Activated naive CD4-positive, alpha-beta T cell treated with anti-CD3 and anti-CD28 coated beads, Interleukin-2, amount 50 U/mL, for 72 hours (primary cell): ENCODE results near the gene TCEAL3. TPM values are rescaled to one million over a fixed set of nuclear protein-coding genes. Genes with fewer than 3 reads are reported as not detected.
A peak's percentile ranks its signal among the peaks of the same experiment; 100 is the strongest.
"Not testable (repeated sequence)": the region's sequence is repeated elsewhere in the genome, so short reads cannot be mapped to it uniquely, and the experiment has no call there.

Source experiments
- ATAC-seq, 2 donors: fragments of 150-1000 bp; cut with Tn5 transposase; 2 replicates each; pipeline ENCODE4 v1.10.0; 2021; ENCODE audit warnings: mild to moderate bottlenecking in 2 of 2, moderate library complexity in 2 of 2
- DNase-seq, 2 donors: peaks; one replicate each; pipeline ENCODE4 v3.0.0; 2021 to 2022; ENCODE audit warnings: low spot score in 2 of 2
- H3K27ac Mint-ChIP-seq, 2 donors: one replicate each; pipeline ENCODE4 v1.8.0; 2022; ENCODE audit warnings: mild to moderate bottlenecking in 2 of 2, mixed read lengths in 2 of 2
- H3K36me3 Mint-ChIP-seq, 2 donors: one replicate each; pipeline ENCODE4 v1.8.0; 2022; ENCODE audit warnings: mixed read lengths in 2 of 2
- H3K9me3 Mint-ChIP-seq, 2 donors: one replicate each; pipeline ENCODE4 v1.8.0; 2022; ENCODE audit warnings: mixed read lengths in 2 of 2
- total RNA-seq, 2 donors: library from RNA; stranded (reverse); gene quantifications; one replicate each; pipeline ENCODE4 v1.2.3, GENCODE V29; 2022

The TCEAL3 gene, protein sequence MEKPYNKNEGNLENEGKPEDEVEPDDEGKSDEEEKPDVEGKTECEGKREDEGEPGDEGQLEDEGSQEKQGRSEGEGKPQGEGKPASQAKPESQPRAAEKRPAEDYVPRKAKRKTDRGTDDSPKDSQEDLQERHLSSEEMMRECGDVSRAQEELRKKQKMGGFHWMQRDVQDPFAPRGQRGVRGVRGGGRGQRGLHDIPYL
- total RNA-seq, result 1 to 10 TPM; 4.8 to 8.7 TPM

GRCh38 chrX:103607364-103608305, at the start of gene TCEAL3:
Gene TCEAL3 (plus strand): TSS chrX:103607963. CDS start chrX:103609065, 1,102 bp downstream.
- Mint-ChIP-seq H3K27ac (peak within 1 kb of the TSS; percentile 57 to 88), H3K9me3 (no peaks in the 10 kb centered on the region), H3K36me3 (no peaks in the 10 kb centered on the region)
- ATAC-seq (peak; percentile 76 to 87), DNase-seq (peak; percentile 4 to 56)

DNA sequence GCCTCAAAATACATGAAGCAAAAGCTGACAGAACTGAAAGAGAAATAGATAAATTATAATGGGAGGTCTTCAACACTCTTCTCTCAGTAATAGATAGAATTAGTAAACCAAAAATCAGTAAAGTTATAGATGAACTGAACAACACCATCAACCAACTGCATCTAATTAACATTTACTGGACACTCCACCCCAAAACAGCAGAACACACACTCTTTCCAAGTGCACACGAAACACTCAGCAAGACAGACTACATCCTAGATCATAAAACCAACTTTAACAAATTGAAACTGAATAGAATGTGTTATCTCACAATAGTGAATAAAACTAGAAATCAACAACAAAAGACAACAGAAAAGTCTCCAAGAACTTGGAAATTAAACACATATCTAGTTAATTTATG, 47.5 kb upstream of the TCEAL3 start:
- no peak for DNase-seq
- no peaks in the 10 kb centered on the region for H3K9me3 Mint-ChIP-seq
- no peak for ATAC-seq
- no peak overlapping the region for H3K27ac Mint-ChIP-seq
- H3K36me3 Mint-ChIP-seq, result no peaks in the 10 kb centered on the region

- ATAC-seq (no peak), DNase-seq (no peak)
- no peak overlapping the region for H3K27ac Mint-ChIP-seq
- no peaks in the 10 kb centered on the region for H3K9me3 Mint-ChIP-seq
- H3K36me3 Mint-ChIP-seq, result no peaks in the 10 kb centered on the region
Measured at GRCh38 chrX:103562801-103563200, 45.0 kb upstream of the TCEAL3 start.

GRCh38 chrX:103565197-103565596, 42.6 kb upstream of the TCEAL3 start:
- H3K27ac Mint-ChIP-seq, result no peak overlapping the region
- no peak for ATAC-seq

GRCh38 chrX:103565752-103566151, 42.0 kb upstream of the TCEAL3 start:
- H3K27ac Mint-ChIP-seq, result no peak overlapping the region
- no peaks in the 10 kb centered on the region for H3K36me3 Mint-ChIP-seq
- no peaks in the 10 kb centered on the region for H3K9me3 Mint-ChIP-seq
- DNase-seq (no peak), ATAC-seq (no peak)

More at GRCh38 chrX:103565197-103565596, 42.6 kb upstream of the TCEAL3 start:
- Mint-ChIP-seq H3K9me3 (no peaks in the 10 kb centered on the region), H3K36me3 (no peaks in the 10 kb centered on the region)
- no peak for DNase-seq

DNA sequence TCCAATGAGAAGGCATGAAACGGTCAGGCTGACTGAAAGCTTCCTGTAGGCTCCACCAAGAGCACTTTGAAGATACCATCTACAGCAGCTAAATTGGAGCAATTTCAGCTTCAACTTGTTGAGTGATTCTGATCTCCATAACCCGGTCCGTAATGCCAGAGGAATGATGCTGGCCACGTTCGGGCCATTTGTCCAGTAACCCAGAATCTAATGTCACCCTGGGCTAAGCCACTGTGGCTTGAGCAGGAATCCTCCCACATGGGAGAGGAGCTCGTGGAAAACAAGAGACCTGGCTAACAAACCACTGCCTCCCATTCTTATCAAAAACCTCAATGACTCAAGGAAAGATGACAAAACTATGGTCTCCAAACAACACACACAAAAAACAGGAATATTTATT, 36.6 kb upstream of the TCEAL3 start:
- Mint-ChIP-seq H3K9me3 (no peaks in the 10 kb centered on the region), H3K27ac (no peak overlapping the region), H3K36me3 (no peaks in the 10 kb centered on the region)
- no peak for DNase-seq
- ATAC-seq, result no peak

GRCh38 chrX:103571726-103572125, 36.0 kb upstream of the TCEAL3 start:
- no peaks in the 10 kb centered on the region for H3K36me3 Mint-ChIP-seq
- ATAC-seq, result no peak
- H3K9me3 Mint-ChIP-seq, result no peaks in the 10 kb centered on the region
- H3K27ac Mint-ChIP-seq, result no peak overlapping the region
- no peak for DNase-seq

DNA sequence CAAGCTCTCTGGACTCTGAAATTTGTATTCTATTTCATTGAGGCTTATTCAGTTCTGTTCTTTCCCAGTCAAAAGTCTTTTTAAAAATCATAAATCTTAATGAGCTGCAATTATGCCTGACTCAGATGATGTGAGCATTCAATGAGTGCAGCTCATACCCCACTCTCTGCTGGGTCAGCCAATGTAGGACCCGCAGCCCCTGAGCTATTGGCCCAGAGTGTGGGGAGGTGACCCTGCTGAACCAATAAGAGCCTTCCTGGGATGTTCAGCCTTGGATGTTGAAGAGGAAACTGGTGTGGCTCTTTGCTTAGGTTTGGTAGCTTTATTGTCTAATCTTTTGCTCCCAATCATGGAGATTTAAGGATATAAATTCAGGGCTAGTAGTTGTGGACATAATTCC, 34.6 kb upstream of the TCEAL3 start:
- ATAC-seq (no peak), DNase-seq (no peak)
- Mint-ChIP-seq H3K9me3 (no peaks in the 10 kb centered on the region), H3K36me3 (no peaks in the 10 kb centered on the region), H3K27ac (no peak overlapping the region)

- no peaks in the 10 kb centered on the region for H3K9me3 Mint-ChIP-seq
- no peak overlapping the region for H3K27ac Mint-ChIP-seq
- no peak for DNase-seq
- ATAC-seq, result no peak
- H3K36me3 Mint-ChIP-seq, result peaks cover 0 to 11% of the 10 kb centered on the region in 2 donors
Measured at GRCh38 chrX:103584596-103584995, 23.2 kb upstream of the TCEAL3 start.

DNA sequence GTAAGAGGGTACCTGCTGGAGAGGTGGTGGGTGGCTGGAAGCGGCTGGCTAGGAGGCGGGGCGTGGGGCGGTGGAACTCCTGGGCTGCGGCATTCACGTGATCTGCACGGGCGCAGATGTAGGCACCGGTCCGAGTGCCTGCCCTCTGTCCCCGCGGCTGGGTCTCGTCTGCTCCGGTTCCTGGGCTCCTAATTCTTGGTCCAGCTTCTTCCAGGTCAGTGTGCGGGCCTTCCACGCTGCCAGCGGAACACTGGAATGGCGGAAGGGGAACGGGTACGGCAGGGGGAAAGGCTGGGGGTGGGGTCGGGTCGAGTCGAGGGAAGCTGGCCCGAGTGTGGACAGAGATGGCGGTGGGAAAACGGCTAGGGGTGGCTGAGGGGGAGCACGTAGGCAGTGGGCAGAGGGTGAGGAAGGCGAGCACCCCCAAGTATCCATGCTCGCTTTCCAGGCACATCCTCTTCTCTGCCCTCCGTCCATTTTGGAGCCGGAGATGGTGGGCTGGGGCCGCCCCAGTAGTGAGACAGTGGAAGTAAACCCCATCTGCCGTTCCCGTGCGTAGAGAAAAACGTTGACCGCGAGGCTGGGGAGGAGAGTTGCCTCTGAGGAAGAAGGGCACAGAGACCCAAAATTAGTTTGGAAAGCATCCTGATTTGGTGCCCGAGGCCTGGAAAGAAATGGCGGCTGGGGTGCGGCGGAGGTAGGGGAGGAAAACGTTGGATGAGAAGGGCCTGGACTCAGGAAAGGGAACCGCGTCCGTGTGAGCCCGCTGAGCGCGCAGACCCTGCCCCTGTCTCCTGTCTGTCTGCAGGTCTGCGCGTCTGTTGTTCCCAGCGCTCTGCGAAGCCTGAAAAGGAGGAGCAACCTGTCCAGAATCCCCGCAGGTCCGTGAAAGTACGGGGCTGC, 22.1 kb upstream of the TCEAL3 start, which contains the start of gene TCEAL4:
TSS of gene TCEAL4 (plus strand) at position 105 of the 903 bp plus-strand sequence. CDS start 1,161 bp downstream, outside the sequence.
- ATAC-seq, result peak; percentile 80 to 96
- peak in 1 of 2 donors; percentile 20 for DNase-seq
- no peaks in the 10 kb centered on the region for H3K9me3 Mint-ChIP-seq
- H3K36me3 Mint-ChIP-seq, result peaks cover 0 to 11% of the 10 kb centered on the region in 2 donors
- H3K27ac Mint-ChIP-seq, result peak within 1 kb of the TSS; percentile 83 to 91

DNA sequence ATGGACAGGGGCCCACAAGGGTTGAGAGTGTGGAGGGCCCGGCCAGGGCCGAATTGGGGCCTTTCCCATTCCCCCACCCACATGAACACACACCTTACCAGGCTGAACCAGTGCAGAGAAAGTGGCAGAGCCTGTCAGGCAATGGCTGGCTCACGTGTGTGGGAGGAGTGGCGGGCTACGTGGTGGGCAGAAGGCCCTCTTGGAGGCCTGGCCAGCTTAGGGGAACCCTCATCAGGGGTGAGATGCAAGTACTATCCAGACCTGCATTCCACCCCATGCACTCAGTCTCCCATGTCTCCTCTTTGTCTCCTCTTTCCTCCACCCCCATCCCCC, 21.5 kb upstream of the TCEAL3 start:
- no peak for DNase-seq
- H3K27ac Mint-ChIP-seq, result peak overlapping the region; percentile 83 to 84
- peaks cover 0 to 11% of the 10 kb centered on the region in 2 donors for H3K36me3 Mint-ChIP-seq
- ATAC-seq, result peak; percentile 14 to 34
- H3K9me3 Mint-ChIP-seq, result no peaks in the 10 kb centered on the region

- ATAC-seq (no peak), DNase-seq (no peak)
- H3K27ac Mint-ChIP-seq, result peak overlapping the region; percentile 70 to 83
- no peaks in the 10 kb centered on the region for H3K9me3 Mint-ChIP-seq
- H3K36me3 Mint-ChIP-seq, result peaks cover 0 to 11% of the 10 kb centered on the region in 2 donors
Measured at GRCh38 chrX:103586659-103587058, 21.1 kb upstream of the TCEAL3 start.

DNA sequence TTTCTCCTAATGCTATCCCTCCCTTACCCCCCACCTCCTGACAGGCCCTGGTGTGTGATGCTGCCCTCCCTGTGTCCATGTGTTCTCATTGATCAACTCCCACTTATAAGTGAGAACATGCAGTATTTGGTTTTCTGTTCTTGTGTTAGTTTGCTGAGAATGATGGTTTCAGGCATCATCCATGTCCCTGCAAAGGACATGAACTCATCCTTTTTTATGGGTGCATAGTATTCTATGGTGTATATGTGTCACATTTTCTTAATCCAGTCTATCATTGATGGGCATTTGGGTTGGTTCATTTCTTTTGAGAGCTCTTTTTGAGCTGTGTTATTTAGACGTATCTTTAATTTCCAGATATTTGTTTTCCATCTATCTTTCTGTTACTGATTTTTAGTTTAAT, 15.5 kb upstream of the TCEAL3 start:
- H3K36me3 Mint-ChIP-seq, ATAC-seq, DNase-seq, H3K9me3 Mint-ChIP-seq, H3K27ac Mint-ChIP-seq: not testable (repeated sequence)

DNA sequence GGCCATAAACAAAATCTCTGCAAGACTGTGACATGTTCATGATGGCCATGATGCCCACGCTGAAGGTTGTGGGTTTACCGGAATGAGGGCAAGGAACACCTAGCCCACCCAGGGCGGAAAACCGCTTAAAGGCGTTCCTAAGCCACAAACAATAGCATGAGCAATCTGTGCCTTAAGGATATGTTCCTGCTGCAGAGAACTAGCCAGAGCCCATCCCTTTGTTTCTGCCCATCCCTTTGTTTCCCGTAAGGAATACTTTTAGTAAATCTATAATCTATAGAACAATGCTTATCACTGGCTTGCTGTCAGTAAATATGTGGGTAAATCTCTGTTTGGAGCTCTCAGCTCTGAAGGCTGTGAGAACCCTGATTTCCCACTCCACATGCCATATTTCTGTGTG, 12.6 kb upstream of the TCEAL3 start:
- ATAC-seq, DNase-seq, H3K36me3 Mint-ChIP-seq, H3K27ac Mint-ChIP-seq, H3K9me3 Mint-ChIP-seq: not testable (repeated sequence)

GRCh38 chrX:103608306-103608963, 672 bp downstream of the TCEAL3 start:
- ATAC-seq (peak in 1 of 2 donors; percentile 16), DNase-seq (no peak)
- peak overlapping the region; percentile 22 to 88 for H3K27ac Mint-ChIP-seq
- H3K9me3 Mint-ChIP-seq, result no peaks in the 10 kb centered on the region
- no peaks in the 10 kb centered on the region for H3K36me3 Mint-ChIP-seq

DNA sequence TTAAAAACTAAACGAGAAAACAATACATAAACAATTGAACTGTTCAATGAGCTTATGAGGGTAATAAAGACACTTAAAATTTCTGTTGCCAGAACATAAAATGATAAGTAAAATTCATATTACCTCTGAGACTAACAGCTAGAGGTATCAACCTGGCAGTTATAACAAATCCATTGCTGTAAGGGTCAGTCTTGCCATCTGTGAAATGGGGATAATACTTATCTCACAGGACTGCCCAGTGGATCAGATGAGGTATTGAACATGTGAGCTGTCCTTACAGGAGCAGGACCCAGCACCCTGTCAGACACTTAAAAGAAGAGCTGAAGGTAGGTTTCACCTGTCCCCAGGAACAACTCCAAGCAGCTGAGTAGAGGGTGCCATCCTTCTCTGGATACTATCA, 2.5 kb downstream of the TCEAL3 start:
- Mint-ChIP-seq H3K36me3 (no peaks in the 10 kb centered on the region), H3K27ac (no peak overlapping the region), H3K9me3 (no peaks in the 10 kb centered on the region)
- ATAC-seq (no peak), DNase-seq (no peak)
